HEK293 (cell line): Measurements from ENCODE around the gene SBK2.

ENCODE experiments used
- CTCF ChIA-PET: fragments of 350-600 bp; formaldehyde crosslinking; extraction: SDS; loops from one replicate; lab custom pipeline; 2021; ENCODE audit warnings: antibody characterized with exemption; lab: Yijun Ruan, JAX
- POLR2A ChIA-PET: fragments of 300-600 bp; formaldehyde crosslinking; extraction: SDS; loops from one replicate; lab custom pipeline; 2020; ENCODE audit warnings: antibody characterized with exemption, inconsistent platforms; lab: Yijun Ruan, JAX
- H3K27ac ChIP-seq: fragments of 200-500 bp; sonication (Bioruptor generic); 2 replicates; pipeline ENCODE4 v1.5.1; 2014; ENCODE audit warnings: low read depth, low read length, control low read depth, inconsistent platforms; ENCODE audit errors: extremely low read depth
- H3K36me3 ChIP-seq, 2 experiments: fragments of 200-500 bp in 1 of 2; sonication (Bioruptor generic) in 1 of 2; 1 replicate in 1 of 2; 2 replicates in 1 of 2; pipeline ENCODE4 v1.5.1; 2014 to 2017; ENCODE audit warnings: inconsistent platforms in 2 of 2, low read length in 2 of 2; ENCODE audit not compliant: control insufficient read depth in 2 of 2, insufficient read depth in 1 of 2
- H3K4me1 ChIP-seq: fragments of 200-500 bp; sonication (Bioruptor generic); 2 replicates; pipeline ENCODE4 v1.5.1; 2014; ENCODE audit warnings: mild to moderate bottlenecking, low read length, inconsistent platforms; ENCODE audit not compliant: control insufficient read depth, insufficient read depth
- H3K4me3 ChIP-seq: 2 replicates; pipeline ENCODE4 v1.5.1; 2011; ENCODE audit warnings: low read depth, mild to moderate bottlenecking, control low read depth, low read length, moderate library complexity
- H3K9me3 ChIP-seq: fragments of 200-500 bp; sonication (Bioruptor generic); 2 replicates; pipeline ENCODE4 v1.5.1; 2014; ENCODE audit warnings: low read depth, low read length, inconsistent platforms; ENCODE audit not compliant: control insufficient read depth, insufficient read depth
- BCL11A ChIP-seq: fragments of 450-650 bp; formaldehyde crosslinking; IDR thresholded peaks from 2 replicates; pipeline ENCODE4 v1.5.1; 2016; ENCODE audit warnings: low read depth, missing biosample characterization, missing genetic modification characterization
- GLI4 ChIP-seq: fragments of 450-650 bp; formaldehyde crosslinking; IDR thresholded peaks from 2 replicates; pipeline ENCODE4 v1.5.1; 2016; ENCODE audit warnings: missing biosample characterization, missing genetic modification characterization
- OSR2 ChIP-seq: fragments of 450-650 bp; formaldehyde crosslinking; IDR thresholded peaks from 2 replicates; pipeline ENCODE4 v1.5.1; 2016; ENCODE audit warnings: missing biosample characterization, missing genetic modification characterization
- PRDM1 ChIP-seq: fragments of 450-650 bp; formaldehyde crosslinking; IDR thresholded peaks from 2 replicates; pipeline ENCODE4; 2016; ENCODE audit warnings: missing biosample characterization, missing genetic modification characterization
- SCRT1 ChIP-seq: fragments of 450-650 bp; formaldehyde crosslinking; IDR thresholded peaks from 2 replicates; pipeline ENCODE4 v1.5.1; 2016; ENCODE audit warnings: missing biosample characterization, missing genetic modification characterization, borderline replicate concordance
- SCRT2 ChIP-seq: fragments of 450-650 bp; formaldehyde crosslinking; IDR thresholded peaks from 2 replicates; pipeline ENCODE4 v1.5.1; 2016; ENCODE audit warnings: missing biosample characterization, missing genetic modification characterization
- ZBTB1 ChIP-seq: fragments of 450-650 bp; formaldehyde crosslinking; IDR thresholded peaks from 2 replicates; pipeline ENCODE4 v1.5.1; 2016; ENCODE audit warnings: missing biosample characterization, missing genetic modification characterization
- ZBTB20 ChIP-seq: fragments of 450-650 bp; formaldehyde crosslinking; IDR thresholded peaks from 2 replicates; pipeline ENCODE4 v1.5.1; 2016; ENCODE audit warnings: missing biosample characterization, missing genetic modification characterization
- ZEB2 ChIP-seq: fragments of 450-650 bp; formaldehyde crosslinking; IDR thresholded peaks from 2 replicates; pipeline ENCODE4 v1.5.1; 2016; ENCODE audit warnings: missing biosample characterization, missing genetic modification characterization
- ZNF112 ChIP-seq: fragments of 450-650 bp; formaldehyde crosslinking; IDR thresholded peaks from 2 replicates; pipeline ENCODE4 v1.5.0; 2017; ENCODE audit warnings: missing biosample characterization, missing genetic modification characterization
- ZNF157 ChIP-seq: fragments of 450-650 bp; formaldehyde crosslinking; IDR thresholded peaks from 2 replicates; pipeline ENCODE4 v1.5.1; 2016; ENCODE audit warnings: missing biosample characterization, missing genetic modification characterization
- ZNF350 ChIP-seq: fragments of 450-650 bp; formaldehyde crosslinking; IDR thresholded peaks from 2 replicates; pipeline ENCODE4 v1.5.0; 2017; ENCODE audit warnings: missing biosample characterization, mild to moderate bottlenecking, missing genetic modification characterization
- ZNF366 ChIP-seq: fragments of 450-650 bp; formaldehyde crosslinking; conservative IDR thresholded peaks from 2 replicates; pipeline ENCODE4 v1.5.1; 2016; ENCODE audit warnings: missing biosample characterization, missing genetic modification characterization
- ZNF404 ChIP-seq: fragments of 450-650 bp; formaldehyde crosslinking; IDR thresholded peaks from 2 replicates; pipeline ENCODE4 v1.5.1; 2017; ENCODE audit warnings: missing biosample characterization, missing genetic modification characterization
- ZNF48 ChIP-seq: fragments of 450-650 bp; formaldehyde crosslinking; IDR thresholded peaks from 2 replicates; pipeline ENCODE4 v1.5.1; 2016; ENCODE audit warnings: missing biosample characterization, missing genetic modification characterization
- ZNF558 ChIP-seq: fragments of 450-650 bp; formaldehyde crosslinking; IDR thresholded peaks from 2 replicates; pipeline ENCODE4 v1.5.1; 2016; ENCODE audit warnings: missing biosample characterization, missing genetic modification characterization
- ZNF660 ChIP-seq: fragments of 450-650 bp; IDR thresholded peaks from 2 replicates; pipeline ENCODE4 v1.5.1; 2018; ENCODE audit warnings: missing biosample characterization, mild to moderate bottlenecking, missing genetic modification characterization
- TF ChIP-seq, protein P1 (sequence below): fragments of 450-650 bp; IDR thresholded peaks from 2 replicates; pipeline ENCODE4 v1.5.1; 2018; ENCODE audit warnings: missing biosample characterization, mild to moderate bottlenecking, missing genetic modification characterization
- TF ChIP-seq, protein P2 (sequence below): fragments of 450-650 bp; formaldehyde crosslinking; IDR thresholded peaks from 2 replicates; pipeline ENCODE4 v1.5.1; 2017; ENCODE audit warnings: missing biosample characterization, missing genetic modification characterization
- TF ChIP-seq, protein P3 (sequence below): fragments of 450-650 bp; formaldehyde crosslinking; IDR thresholded peaks from 2 replicates; pipeline ENCODE4 v1.5.1; 2016; ENCODE audit warnings: missing biosample characterization, missing genetic modification characterization, borderline replicate concordance
- TF ChIP-seq, protein P4 (sequence below): fragments of 450-650 bp; formaldehyde crosslinking; IDR thresholded peaks from 2 replicates; pipeline ENCODE4 v1.5.1; 2016; ENCODE audit warnings: missing biosample characterization, missing genetic modification characterization, borderline replicate concordance

SBK2 gene

DNA sequence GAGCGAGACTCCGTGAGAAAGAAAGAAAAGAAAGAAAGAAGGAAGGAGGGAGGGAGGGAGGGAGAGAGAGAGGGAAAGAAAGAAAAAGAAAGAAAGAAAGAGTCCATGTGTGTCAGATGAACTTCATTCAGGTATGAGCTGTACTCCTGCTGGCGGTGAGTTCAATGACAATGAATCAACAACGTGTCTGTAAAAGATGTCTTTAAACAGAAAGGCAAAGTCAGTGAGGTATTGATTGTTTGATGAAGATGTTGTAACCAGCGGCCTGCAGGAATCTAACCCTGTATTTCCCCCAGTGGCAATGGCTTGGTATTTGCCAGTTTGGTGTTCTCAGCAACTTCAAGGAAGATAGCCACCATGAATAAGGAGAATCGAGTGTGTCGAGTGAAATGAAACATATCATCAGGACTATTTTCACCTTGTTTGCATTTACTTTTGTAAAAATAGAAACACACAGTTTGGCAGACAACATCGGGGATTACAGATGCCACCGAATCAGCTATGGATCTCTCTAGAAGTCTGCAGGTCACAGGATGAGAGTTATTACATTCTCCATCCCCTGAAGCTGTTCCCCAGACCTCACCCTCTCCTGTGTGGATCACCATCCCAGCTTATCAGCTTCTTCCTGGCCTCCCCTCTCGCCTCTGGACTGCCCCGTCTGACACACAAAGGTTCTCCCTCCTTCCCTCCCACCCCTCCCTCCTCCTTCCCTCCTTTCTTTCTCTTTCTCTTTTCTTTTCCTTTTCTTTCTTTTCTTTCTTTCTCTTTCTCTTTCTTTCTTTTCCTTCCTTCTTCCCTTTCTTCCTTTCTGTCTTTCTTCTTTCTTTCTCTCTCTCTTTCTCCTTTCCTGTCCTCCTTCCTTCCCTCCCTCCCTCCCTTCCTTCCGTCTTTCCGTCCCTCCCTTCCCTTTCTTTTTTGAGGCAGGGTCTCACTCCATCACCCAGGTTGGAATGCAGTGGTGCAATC is 16.6 kb upstream of the SBK2 start:
- H3K9me3 ChIP-seq: no peaks in the 10 kb centered on the region
- peaks cover 9% of the 10 kb centered on the region for H3K4me1 ChIP-seq
- H3K36me3 ChIP-seq: no peaks in the 10 kb centered on the region
- H3K27ac ChIP-seq: no peak overlapping the region
- H3K4me3 ChIP-seq: no peak overlapping the region
- ChIA-PET CTCF (interaction anchor here (0.5 to 1.5 kb wide), 3 partner anchors 49 to 93 kb away, joined by 3 to 5 read pairs (median 4); no protein-coding TSS in a partner anchor), POLR2A (interaction anchor here (0.6 to 1.2 kb wide), 2 partner anchors 13 to 21 kb away, joined by 3 read pairs; no protein-coding TSS in a partner anchor)
- TF ChIP-seq, protein P1, sequence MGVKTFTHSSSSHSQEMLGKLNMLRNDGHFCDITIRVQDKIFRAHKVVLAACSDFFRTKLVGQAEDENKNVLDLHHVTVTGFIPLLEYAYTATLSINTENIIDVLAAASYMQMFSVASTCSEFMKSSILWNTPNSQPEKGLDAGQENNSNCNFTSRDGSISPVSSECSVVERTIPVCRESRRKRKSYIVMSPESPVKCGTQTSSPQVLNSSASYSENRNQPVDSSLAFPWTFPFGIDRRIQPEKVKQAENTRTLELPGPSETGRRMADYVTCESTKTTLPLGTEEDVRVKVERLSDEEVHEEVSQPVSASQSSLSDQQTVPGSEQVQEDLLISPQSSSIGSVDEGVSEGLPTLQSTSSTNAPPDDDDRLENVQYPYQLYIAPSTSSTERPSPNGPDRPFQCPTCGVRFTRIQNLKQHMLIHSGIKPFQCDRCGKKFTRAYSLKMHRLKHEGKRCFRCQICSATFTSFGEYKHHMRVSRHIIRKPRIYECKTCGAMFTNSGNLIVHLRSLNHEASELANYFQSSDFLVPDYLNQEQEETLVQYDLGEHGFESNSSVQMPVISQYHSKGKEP (tag by site-specific recombination): no peak
- TF ChIP-seq ZNF404 (tag by site-specific recombination): no peak
- TF ChIP-seq PRDM1 (tag by site-specific recombination): peak; percentile 81
- TF ChIP-seq ZNF366 (tag by site-specific recombination): peak; percentile 67
- no peak for TF ChIP-seq ZNF157
- no peak for TF ChIP-seq OSR2 (tag by site-specific recombination)

DNA sequence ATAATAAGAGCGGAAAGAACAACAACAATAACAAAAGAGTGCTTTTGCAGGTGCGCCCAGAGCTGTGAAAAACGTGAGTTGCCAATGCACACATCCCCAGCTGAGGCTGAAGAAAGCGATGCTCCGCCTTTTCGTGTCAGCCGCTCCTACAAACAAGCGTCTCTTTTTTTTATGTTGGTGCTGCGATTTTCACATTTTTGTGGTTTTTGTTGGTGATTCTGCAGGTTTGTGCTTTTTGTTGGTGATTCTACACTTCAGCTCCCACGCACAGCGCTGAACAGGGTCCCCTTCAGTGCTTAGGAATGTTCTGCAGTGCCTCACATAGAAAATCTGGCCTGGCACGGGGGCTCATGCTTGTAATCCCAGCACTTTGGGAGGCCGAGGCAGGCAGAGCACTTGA is 15.7 kb upstream of the SBK2 start:
- no peak overlapping the region for H3K4me3 ChIP-seq
- H3K27ac ChIP-seq: no peak overlapping the region
- H3K9me3 ChIP-seq: no peaks in the 10 kb centered on the region
- ChIA-PET CTCF (interaction anchor here (0.6 to 1.5 kb wide), 3 partner anchors 36 to 92 kb away, joined by 4 to 5 read pairs (median 4); no protein-coding TSS in a partner anchor), POLR2A (interaction anchor here (0.6 to 1.2 kb wide), 5 partner anchors 14 to 762 kb away, joined by 3 to 5 read pairs (median 3); partner anchors contain the start of gene ZSCAN5A)
- TF ChIP-seq, protein P2, sequence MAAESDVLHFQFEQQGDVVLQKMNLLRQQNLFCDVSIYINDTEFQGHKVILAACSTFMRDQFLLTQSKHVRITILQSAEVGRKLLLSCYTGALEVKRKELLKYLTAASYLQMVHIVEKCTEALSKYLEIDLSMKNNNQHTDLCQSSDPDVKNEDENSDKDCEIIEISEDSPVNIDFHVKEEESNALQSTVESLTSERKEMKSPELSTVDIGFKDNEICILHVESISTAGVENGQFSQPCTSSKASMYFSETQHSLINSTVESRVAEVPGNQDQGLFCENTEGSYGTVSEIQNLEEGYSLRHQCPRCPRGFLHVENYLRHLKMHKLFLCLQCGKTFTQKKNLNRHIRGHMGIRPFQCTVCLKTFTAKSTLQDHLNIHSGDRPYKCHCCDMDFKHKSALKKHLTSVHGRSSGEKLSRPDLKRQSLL (tag by site-specific recombination): no peak
- TF ChIP-seq ZBTB1 (tag by site-specific recombination): no peak
- TF ChIP-seq ZEB2 (tag by site-specific recombination): no peak
- TF ChIP-seq, protein P3, sequence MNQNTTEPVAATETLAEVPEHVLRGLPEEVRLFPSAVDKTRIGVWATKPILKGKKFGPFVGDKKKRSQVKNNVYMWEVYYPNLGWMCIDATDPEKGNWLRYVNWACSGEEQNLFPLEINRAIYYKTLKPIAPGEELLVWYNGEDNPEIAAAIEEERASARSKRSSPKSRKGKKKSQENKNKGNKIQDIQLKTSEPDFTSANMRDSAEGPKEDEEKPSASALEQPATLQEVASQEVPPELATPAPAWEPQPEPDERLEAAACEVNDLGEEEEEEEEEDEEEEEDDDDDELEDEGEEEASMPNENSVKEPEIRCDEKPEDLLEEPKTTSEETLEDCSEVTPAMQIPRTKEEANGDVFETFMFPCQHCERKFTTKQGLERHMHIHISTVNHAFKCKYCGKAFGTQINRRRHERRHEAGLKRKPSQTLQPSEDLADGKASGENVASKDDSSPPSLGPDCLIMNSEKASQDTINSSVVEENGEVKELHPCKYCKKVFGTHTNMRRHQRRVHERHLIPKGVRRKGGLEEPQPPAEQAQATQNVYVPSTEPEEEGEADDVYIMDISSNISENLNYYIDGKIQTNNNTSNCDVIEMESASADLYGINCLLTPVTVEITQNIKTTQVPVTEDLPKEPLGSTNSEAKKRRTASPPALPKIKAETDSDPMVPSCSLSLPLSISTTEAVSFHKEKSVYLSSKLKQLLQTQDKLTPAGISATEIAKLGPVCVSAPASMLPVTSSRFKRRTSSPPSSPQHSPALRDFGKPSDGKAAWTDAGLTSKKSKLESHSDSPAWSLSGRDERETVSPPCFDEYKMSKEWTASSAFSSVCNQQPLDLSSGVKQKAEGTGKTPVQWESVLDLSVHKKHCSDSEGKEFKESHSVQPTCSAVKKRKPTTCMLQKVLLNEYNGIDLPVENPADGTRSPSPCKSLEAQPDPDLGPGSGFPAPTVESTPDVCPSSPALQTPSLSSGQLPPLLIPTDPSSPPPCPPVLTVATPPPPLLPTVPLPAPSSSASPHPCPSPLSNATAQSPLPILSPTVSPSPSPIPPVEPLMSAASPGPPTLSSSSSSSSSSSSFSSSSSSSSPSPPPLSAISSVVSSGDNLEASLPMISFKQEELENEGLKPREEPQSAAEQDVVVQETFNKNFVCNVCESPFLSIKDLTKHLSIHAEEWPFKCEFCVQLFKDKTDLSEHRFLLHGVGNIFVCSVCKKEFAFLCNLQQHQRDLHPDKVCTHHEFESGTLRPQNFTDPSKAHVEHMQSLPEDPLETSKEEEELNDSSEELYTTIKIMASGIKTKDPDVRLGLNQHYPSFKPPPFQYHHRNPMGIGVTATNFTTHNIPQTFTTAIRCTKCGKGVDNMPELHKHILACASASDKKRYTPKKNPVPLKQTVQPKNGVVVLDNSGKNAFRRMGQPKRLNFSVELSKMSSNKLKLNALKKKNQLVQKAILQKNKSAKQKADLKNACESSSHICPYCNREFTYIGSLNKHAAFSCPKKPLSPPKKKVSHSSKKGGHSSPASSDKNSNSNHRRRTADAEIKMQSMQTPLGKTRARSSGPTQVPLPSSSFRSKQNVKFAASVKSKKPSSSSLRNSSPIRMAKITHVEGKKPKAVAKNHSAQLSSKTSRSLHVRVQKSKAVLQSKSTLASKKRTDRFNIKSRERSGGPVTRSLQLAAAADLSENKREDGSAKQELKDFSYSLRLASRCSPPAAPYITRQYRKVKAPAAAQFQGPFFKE (tag by site-specific recombination): no peak
- no peak for TF ChIP-seq BCL11A
- TF ChIP-seq, protein P4, sequence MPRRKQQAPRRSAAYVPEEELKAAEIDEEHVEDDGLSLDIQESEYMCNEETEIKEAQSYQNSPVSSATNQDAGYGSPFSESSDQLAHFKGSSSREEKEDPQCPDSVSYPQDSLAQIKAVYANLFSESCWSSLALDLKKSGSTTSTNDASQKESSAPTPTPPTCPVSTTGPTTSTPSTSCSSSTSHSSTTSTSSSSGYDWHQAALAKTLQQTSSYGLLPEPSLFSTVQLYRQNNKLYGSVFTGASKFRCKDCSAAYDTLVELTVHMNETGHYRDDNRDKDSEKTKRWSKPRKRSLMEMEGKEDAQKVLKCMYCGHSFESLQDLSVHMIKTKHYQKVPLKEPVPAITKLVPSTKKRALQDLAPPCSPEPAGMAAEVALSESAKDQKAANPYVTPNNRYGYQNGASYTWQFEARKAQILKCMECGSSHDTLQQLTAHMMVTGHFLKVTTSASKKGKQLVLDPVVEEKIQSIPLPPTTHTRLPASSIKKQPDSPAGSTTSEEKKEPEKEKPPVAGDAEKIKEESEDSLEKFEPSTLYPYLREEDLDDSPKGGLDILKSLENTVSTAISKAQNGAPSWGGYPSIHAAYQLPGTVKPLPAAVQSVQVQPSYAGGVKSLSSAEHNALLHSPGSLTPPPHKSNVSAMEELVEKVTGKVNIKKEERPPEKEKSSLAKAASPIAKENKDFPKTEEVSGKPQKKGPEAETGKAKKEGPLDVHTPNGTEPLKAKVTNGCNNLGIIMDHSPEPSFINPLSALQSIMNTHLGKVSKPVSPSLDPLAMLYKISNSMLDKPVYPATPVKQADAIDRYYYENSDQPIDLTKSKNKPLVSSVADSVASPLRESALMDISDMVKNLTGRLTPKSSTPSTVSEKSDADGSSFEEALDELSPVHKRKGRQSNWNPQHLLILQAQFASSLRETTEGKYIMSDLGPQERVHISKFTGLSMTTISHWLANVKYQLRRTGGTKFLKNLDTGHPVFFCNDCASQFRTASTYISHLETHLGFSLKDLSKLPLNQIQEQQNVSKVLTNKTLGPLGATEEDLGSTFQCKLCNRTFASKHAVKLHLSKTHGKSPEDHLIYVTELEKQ (tag by site-specific recombination): no peak
- TF ChIP-seq ZBTB20 (tag by site-specific recombination): no peak
- no peak for TF ChIP-seq ZNF112 (tag by site-specific recombination)
- no peak for TF ChIP-seq SCRT2 (tag by site-specific recombination)
- TF ChIP-seq ZNF660: no peak
- TF ChIP-seq SCRT1 (tag by site-specific recombination): no peak
- no peak for TF ChIP-seq ZNF48 (tag by site-specific recombination)
- no peak for TF ChIP-seq ZNF350 (tag by site-specific recombination)
- no peak for TF ChIP-seq GLI4 (tag by site-specific recombination)
- no peak for TF ChIP-seq ZNF558 (tag by site-specific recombination)
- no peaks in the 10 kb centered on the region for H3K36me3 ChIP-seq
- H3K4me1 ChIP-seq: peaks cover 9% of the 10 kb centered on the region
